ENCODE measurements around the gene AUTS2.

AUTS2 gene

GRCh38 chr7:70837589-70837988, 1239.3 kb downstream of the AUTS2 start:
- DNase-seq = no peak

- no peak for DNase-seq
Observed at GRCh38 chr7:70838292-70838907, 1240.1 kb downstream of the AUTS2 start.

Measured in NCI-H2081 treated with DMSO at 0.1 percent for 48 hours (cell line).